AG04449 (cell line): ENCODE measurements around the gene DENND6B.
"Not testable (repeated sequence)": the region's sequence is repeated elsewhere in the genome, so short reads cannot be mapped to it uniquely, and the experiment has no call there.

ENCODE experiments used
- CTCF ChIA-PET: fragments of 350-600 bp; formaldehyde crosslinking; extraction: SDS; loops from one replicate; lab custom pipeline; 2021; ENCODE audit warnings: antibody characterized with exemption; lab: Yijun Ruan, JAX
- POLR2A ChIA-PET: fragments of 400-600, 350-600 bp; formaldehyde crosslinking; extraction: SDS; loops from one replicate; lab custom pipeline; 2020; ENCODE audit warnings: antibody characterized with exemption, inconsistent platforms; lab: Yijun Ruan, JAX
- DNase-seq: peaks from one replicate; pipeline ENCODE4 v3.0.0-alpha.2; 2010; ENCODE audit warnings: low read depth, low spot score
- H3K4me3 ChIP-seq: 2 replicates; pipeline ENCODE4 v1.5.1; 2011; ENCODE audit warnings: low read depth, mild to moderate bottlenecking, control low read depth, low read length
- TF ChIP-seq, protein P1 (sequence below): IDR thresholded peaks from one replicate; pipeline ENCODE4 v1.5.1; 2011; ENCODE audit warnings: mild to moderate bottlenecking, moderate library complexity, low read length, control low read depth, inconsistent platforms; ENCODE audit not compliant: insufficient read depth; ENCODE audit errors: missing control alignments

Gene DENND6B

DNA sequence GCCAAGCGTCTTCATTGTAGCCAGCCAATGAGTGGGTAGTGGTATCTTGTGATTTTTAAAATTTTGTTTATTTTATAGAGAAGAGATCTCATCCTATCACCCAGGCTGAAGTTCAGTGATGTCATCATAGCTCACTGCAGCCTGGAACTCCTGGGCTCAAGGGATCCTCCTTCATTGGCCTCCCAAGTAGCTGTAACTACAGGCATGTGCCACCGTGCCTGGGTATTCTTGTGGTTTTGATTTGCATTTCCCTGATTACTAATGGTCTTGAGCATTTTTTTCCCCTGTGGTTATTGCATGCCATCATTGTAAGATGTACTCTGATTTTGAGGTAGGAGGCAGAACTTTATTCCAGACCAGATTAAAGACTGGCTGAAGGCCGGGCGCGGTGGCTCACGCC lies 2.4 kb upstream of the DENND6B start:
- no peak overlapping the region for H3K4me3 ChIP-seq
- ChIA-PET CTCF (interaction anchor here (1.5 to 7.1 kb wide), 9 partner anchors 12 to 216 kb away, joined by 3 to 81 read pairs (median 13); partner anchors contain the start of genes HDAC10, PLXNB2 and TUBGCP6), POLR2A (interaction anchor here (1.1 kb wide), 1 partner anchor 22 kb away, joined by 4 read pairs; the partner anchor contains the start of gene PLXNB2)
- TF ChIP-seq, protein P1, sequence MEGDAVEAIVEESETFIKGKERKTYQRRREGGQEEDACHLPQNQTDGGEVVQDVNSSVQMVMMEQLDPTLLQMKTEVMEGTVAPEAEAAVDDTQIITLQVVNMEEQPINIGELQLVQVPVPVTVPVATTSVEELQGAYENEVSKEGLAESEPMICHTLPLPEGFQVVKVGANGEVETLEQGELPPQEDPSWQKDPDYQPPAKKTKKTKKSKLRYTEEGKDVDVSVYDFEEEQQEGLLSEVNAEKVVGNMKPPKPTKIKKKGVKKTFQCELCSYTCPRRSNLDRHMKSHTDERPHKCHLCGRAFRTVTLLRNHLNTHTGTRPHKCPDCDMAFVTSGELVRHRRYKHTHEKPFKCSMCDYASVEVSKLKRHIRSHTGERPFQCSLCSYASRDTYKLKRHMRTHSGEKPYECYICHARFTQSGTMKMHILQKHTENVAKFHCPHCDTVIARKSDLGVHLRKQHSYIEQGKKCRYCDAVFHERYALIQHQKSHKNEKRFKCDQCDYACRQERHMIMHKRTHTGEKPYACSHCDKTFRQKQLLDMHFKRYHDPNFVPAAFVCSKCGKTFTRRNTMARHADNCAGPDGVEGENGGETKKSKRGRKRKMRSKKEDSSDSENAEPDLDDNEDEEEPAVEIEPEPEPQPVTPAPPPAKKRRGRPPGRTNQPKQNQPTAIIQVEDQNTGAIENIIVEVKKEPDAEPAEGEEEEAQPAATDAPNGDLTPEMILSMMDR: no peak
- DNase-seq: no peak

DNA sequence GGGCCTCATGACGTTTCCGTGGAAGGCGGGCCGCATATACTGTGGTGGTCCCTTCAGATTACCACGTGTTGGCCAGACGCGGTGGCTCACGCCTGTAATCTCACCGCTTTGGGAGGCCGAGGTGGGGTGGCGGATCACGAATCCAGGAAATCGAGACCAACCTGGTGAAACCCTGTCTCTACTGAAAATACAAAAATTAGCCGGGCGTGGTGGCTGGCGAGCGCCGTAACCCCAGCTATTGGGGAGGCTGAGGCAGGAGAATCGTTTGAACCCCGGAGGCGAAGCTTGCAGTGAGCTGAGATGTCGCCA lies 853 bp upstream of the DENND6B start:
- POLR2A ChIA-PET: interaction anchor here (0.9 kb wide), 1 partner anchor 55 kb away, joined by 3 read pairs; no protein-coding TSS in a partner anchor
- DNase-seq: no peak
- TF ChIP-seq, protein P1: no peak
- CTCF ChIA-PET: interaction anchor here (1.1 to 7.1 kb wide), 15 partner anchors 8 to 90 kb away, joined by 3 to 81 read pairs (median 8); partner anchors contain the start of genes HDAC10 and PLXNB2
- H3K4me3 ChIP-seq: peak overlapping the region; percentile 66

DNA sequence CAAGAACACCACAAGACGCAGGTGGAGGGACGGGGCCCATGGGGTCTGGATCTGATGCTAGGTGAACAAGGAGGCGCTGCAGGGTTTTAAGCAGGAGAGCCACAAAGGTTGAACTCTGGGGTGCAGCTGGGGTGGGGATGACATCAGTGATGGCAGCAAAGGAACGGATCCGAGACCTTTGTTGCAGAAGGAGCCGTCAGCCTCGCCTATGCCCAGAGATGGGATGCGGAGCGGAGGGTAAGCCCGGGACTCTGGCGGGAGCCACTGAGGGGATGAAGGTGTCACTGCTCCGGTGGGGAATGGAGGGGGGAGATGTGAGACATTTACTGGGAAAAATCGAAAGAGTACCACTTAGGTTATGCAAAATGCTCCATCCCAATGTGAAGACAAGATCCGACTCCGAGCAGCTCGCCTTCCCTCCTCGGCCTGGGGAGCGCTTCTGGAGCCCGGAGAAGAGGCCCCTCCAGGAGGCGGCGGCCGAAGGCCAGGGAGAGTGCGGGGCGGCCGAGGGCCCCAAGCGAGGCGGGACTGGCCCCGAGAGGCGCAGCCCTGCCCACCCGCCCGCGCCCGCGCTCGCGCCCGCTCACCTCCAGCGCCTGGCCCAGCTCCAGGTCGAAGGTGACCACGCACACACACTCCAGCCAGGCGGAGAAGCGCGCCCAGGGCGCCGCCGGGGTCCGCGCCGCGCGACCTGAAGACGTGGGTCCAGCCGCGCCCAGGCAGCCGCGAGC lies 422 bp downstream of the DENND6B start:
- POLR2A ChIA-PET: interaction anchor here (0.8 to 1.2 kb wide), 3 partner anchors 17 to 82 kb away, joined by 3 to 5 read pairs (median 3); partner anchors contain the start of genes HDAC10 and TUBGCP6
- DNase-seq: no peak
- peak overlapping the region; percentile 65 for H3K4me3 ChIP-seq
- CTCF ChIA-PET: interaction anchor here (0.6 to 7.1 kb wide), 24 partner anchors 8 to 87 kb away, joined by 3 to 81 read pairs (median 4); partner anchors contain the start of genes HDAC10 and MAPK12
- TF ChIP-seq, protein P1: no peak

DNA sequence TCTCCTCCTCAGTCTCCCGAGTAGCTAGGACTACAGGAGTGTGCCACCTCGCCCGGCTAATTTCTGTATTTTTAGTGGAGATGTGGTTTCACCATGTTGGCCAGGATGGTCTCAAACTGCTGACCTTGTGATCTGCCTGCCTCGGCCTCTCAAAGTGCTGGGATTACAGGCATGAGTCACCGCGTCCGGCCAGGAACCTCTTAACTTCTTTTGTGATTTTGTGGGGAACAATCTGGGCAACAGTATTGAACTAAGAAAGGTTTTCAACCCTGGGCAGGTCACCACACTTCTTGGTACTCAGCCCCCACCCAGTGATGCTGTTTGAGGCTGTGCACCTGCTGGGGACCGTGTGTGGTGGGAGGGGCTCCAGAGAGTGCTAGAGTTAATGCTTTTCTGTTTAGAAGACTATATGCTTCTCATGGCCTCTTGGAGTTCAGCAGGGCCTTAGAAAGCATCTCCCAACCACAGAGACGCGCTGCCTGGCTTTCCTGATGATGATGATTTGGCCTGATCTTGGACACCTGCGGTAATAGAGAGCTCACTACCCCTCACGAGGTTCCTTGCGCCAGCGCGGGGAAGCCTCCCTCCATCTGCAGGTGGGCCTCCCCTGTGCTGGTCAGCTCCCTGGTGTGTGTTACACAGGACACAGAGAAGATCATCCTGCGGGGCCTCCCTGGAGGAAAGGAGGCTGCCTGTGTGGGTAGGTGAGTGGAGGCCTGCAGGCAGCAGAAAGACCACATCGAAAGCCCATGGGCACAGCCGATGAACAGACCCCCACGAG lies 1.2 kb downstream of the DENND6B start:
- ChIA-PET POLR2A (interaction anchor here (0.8 to 1.2 kb wide), 3 partner anchors 16 to 81 kb away, joined by 3 to 5 read pairs (median 3); partner anchors contain the start of genes HDAC10 and TUBGCP6), CTCF (interaction anchor here (0.6 to 7.1 kb wide), 24 partner anchors 8 to 88 kb away, joined by 3 to 81 read pairs (median 4); partner anchors contain the start of genes HDAC10 and MAPK12)
- H3K4me3 ChIP-seq: peak overlapping the region; percentile 65
- TF ChIP-seq, protein P1: no peak
- no peak for DNase-seq

DNA sequence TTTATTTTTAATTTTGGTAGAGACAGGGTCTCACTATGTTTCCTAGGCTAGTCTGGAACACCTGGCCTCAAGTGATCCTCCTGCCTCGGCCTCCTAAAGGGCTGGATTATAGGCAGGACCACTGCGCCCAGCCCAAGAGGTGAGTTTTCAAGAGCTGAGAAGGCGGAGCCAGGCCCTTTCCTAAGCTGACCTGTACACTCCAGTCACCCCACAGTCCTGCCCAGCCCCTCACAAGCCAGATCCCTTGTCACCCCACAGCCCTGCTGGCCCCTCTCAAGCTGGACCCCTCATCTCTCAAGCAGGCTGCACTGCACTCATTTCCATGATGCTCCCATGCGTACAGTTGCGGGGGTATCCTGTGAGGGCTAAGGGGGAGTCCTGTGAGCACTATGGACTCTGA lies 2.9 kb downstream of the DENND6B start:
- no peak overlapping the region for H3K4me3 ChIP-seq
- ChIA-PET CTCF (interaction anchor here (1.1 to 7.1 kb wide), 10 partner anchors 10 to 82 kb away, joined by 3 to 81 read pairs (median 6); partner anchors contain the start of gene HDAC10), POLR2A (interaction anchor here (0.9 kb wide), 1 partner anchor 14 kb away, joined by 4 read pairs; no protein-coding TSS in a partner anchor)
- TF ChIP-seq, protein P1: no peak
- no peak for DNase-seq

DNA sequence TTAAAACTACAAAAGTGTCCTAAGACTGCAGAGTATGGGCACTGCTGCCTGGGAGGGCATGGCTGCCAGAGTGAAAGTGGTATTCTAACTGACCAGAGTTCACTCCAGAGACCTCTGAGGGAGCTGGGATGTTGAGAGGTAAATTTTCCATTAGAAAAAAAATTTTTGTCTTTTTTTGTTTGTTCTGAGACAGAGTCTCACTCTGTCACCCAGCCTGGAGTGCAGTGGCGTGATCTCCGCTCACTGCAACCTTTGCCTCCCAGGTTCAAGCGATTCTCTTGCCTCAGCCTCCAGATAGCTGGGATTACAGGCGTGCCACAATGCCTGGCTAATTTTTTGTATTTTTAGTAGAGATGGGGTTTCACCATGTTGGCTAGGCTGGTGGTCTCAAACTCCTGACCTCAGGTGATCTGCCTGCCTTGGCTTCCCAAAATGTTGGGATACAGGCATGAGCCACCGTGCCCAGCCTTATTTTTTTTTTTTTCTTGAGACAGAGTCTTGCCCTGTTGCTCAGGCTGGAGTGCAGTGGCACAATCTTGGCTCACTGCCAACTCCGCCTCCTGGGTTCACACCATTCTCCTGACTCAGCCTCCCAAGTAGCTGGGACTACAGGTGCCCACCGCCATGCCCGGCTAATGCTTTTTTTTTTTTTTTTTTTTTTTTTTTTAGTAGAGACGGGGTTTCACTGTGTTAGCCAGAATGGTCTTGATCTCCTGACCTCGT lies 4.3 kb downstream of the DENND6B start:
- H3K4me3 ChIP-seq, POLR2A ChIA-PET, DNase-seq: not testable (repeated sequence)
- CTCF ChIA-PET: interaction anchor here (1.0 to 3.5 kb wide), 7 partner anchors 19 to 81 kb away, joined by 4 to 13 read pairs (median 11); no protein-coding TSS in a partner anchor
